GM18505 (cell line): ENCODE data around the gene LRRTM2.

ENCODE experiments used
- ATAC-seq: cut with Tn5 transposase; IDR thresholded peaks from one replicate; pipeline ENCODE4 v1.9.1; 2021; ENCODE audit not compliant: unreplicated experiment
- POLR2A ChIP-seq: IDR thresholded peaks from 4 replicates; pipeline ENCODE4 v1.6.1; 2011; ENCODE audit warnings: borderline replicate concordance; ENCODE audit not compliant: insufficient read depth, insufficient read length; ENCODE audit errors: extremely low read depth

Gene LRRTM2

GRCh38 chr5:138873466-138874221 lies 1.5 kb downstream of the LRRTM2 start:
- no peak for ATAC-seq
- no peak for TF ChIP-seq POLR2A

GRCh38 chr5:138872841-138873465 lies 2.2 kb downstream of the LRRTM2 start:
- no peak for TF ChIP-seq POLR2A
- ATAC-seq = no peak

- no peak for ATAC-seq
- no peak for TF ChIP-seq POLR2A
These were observed 4.5 kb downstream of the LRRTM2 start for GRCh38 chr5:138870611-138871010.

- no peak for ATAC-seq
- TF ChIP-seq POLR2A = no peak
These were observed 5.2 kb downstream of the LRRTM2 start for GRCh38 chr5:138869763-138870500.

GRCh38 chr5:138869038-138869437 lies 6.1 kb downstream of the LRRTM2 start:
- no peak for TF ChIP-seq POLR2A
- no peak for ATAC-seq

GRCh38 chr5:138867011-138867410 lies 8.1 kb downstream of the LRRTM2 start:
- no peak for TF ChIP-seq POLR2A
- no peak for ATAC-seq

- TF ChIP-seq POLR2A = no peak
- ATAC-seq = no peak
These were observed 22.0 kb downstream of the LRRTM2 start for GRCh38 chr5:138853132-138853531.

GRCh38 chr5:138850865-138851435 lies 24.2 kb downstream of the LRRTM2 start:
- no peak for ATAC-seq
- TF ChIP-seq POLR2A = no peak

- TF ChIP-seq POLR2A = no peak
- ATAC-seq = no peak
These were observed 25.3 kb downstream of the LRRTM2 start for GRCh38 chr5:138849882-138850281.

- ATAC-seq = no peak
- TF ChIP-seq POLR2A = no peak
These were observed 25.7 kb downstream of the LRRTM2 start for GRCh38 chr5:138849439-138849838.

GRCh38 chr5:138844812-138845513 lies 30.2 kb downstream of the LRRTM2 start:
- TF ChIP-seq POLR2A = no peak
- ATAC-seq = no peak

GRCh38 chr5:138844125-138844461 lies 31.0 kb downstream of the LRRTM2 start:
- no peak for TF ChIP-seq POLR2A
- no peak for ATAC-seq
